IMR-90 (cell line): ENCODE data around the gene ECSCR.

Experiments
- CEBPB ChIP-seq: IDR thresholded peaks from 2 replicates; pipeline ENCODE4 v1.6.1; 2012; ENCODE audit warnings: low read depth, low read length, improper control_type of control experiment
- FOS ChIP-seq: fragments of 150-350 bp; IDR thresholded peaks from 2 replicates; pipeline ENCODE4 v1.6.1; 2016; ENCODE audit warnings: low read depth, low read length
- MAFK ChIP-seq: IDR thresholded peaks from 2 replicates; pipeline ENCODE4 v1.6.1; 2012; ENCODE audit warnings: low read depth, low read length, improper control_type of control experiment
- MXI1 ChIP-seq: IDR thresholded peaks from 2 replicates; pipeline ENCODE4 v1.6.1; 2012; ENCODE audit warnings: low read depth, mild to moderate bottlenecking, low read length, moderate library complexity, borderline replicate concordance
- NFE2L2 ChIP-seq: fragments of 150-350 bp; IDR thresholded peaks from 2 replicates; pipeline ENCODE4 v1.6.1; 2016; ENCODE audit warnings: low read depth, mild to moderate bottlenecking, low read length
- POLR2A ChIP-seq: IDR thresholded peaks from 2 replicates; pipeline ENCODE4 v1.6.1; 2012; ENCODE audit warnings: mild to moderate bottlenecking, low read depth, low read length
- RAD21 ChIP-seq: IDR thresholded peaks from 2 replicates; pipeline ENCODE4 v1.6.1; 2012; ENCODE audit warnings: low read length, improper control_type of control experiment
- RCOR1 ChIP-seq: IDR thresholded peaks from 2 replicates; pipeline ENCODE4 v1.6.1; 2012; ENCODE audit warnings: mild to moderate bottlenecking, low read length, improper control_type of control experiment; ENCODE audit not compliant: insufficient replicate concordance
- RFX5 ChIP-seq: IDR thresholded peaks from 2 replicates; pipeline ENCODE4 v1.8.0; 2012; ENCODE audit warnings: low read depth, mild to moderate bottlenecking, low read length, moderate library complexity
- SMC3 ChIP-seq: fragments of 150-350 bp; IDR thresholded peaks from 2 replicates; pipeline ENCODE4 v1.6.1; 2016; ENCODE audit warnings: low read depth, mild to moderate bottlenecking, antibody characterized with exemption, low read length, moderate library complexity
- TF ChIP-seq, protein P1 (sequence below): conservative IDR thresholded peaks from 2 replicates; pipeline ENCODE4 v1.5.1; 2012; ENCODE audit warnings: mild to moderate bottlenecking, low read depth, low read length, improper control_type of control experiment
- TF ChIP-seq, protein P2 (sequence below): fragments of 150-350 bp; IDR thresholded peaks from 2 replicates; pipeline ENCODE4 v1.6.1; 2017; ENCODE audit warnings: mild to moderate bottlenecking, antibody characterized with exemption, low read length, low read depth
- TF ChIP-seq, protein P3 (sequence below): fragments of 150-350 bp; IDR thresholded peaks from 2 replicates; pipeline ENCODE4 v1.6.1; 2016; ENCODE audit warnings: low read depth, mild to moderate bottlenecking, low read length, moderate library complexity, borderline replicate concordance

DNA sequence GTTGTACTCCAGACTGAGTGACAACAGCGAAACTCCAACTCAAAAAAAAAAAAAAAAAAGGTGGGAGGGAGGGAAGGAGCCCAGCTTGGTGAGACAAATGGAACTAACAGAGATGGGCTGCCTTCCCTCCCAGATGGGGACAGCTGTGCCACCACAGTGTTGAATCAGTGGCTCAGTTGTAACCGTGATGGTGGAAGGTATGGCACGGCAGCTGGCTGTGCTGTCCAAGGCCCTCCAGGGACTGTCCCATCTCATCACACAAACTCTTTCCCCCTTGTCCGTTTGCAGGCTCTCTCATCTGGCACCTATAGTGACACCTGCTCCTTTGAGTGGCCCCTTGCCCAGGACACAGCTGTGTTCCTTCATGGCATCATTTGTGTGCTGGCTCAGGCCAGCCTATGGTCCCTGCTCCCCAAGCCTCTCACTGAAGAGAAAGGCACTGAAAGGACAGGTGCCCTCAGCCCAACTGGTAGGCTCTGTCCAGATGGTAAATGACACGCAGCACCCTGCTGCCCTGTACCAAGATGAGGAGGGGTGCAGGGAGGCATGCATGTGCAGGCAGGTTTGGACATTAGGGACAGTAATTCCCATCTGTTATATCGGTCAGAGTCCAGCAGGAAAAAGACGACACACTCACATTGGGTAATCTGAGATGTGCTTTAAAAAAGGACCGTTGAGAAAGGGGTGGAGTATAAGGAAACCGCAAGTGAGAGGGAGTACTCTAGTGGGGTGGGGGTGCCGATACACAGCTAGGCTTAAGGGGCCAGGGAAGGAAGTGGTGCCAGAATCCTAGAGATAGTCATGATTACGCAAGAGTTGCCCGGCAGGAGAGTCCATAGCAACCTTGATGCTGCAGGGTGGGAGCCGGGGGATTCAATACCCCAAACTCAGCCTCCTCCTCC, 12.6 kb upstream of the ECSCR start:
- TF ChIP-seq RAD21 (no peak), SMC3 (no peak), MXI1 (no peak), POLR2A (no peak), RCOR1 (no peak), NFE2L2 (no peak), MAFK (no peak), RFX5 (no peak), CEBPB (peak; percentile 99), FOS (no peak)
- TF ChIP-seq, protein P1, sequence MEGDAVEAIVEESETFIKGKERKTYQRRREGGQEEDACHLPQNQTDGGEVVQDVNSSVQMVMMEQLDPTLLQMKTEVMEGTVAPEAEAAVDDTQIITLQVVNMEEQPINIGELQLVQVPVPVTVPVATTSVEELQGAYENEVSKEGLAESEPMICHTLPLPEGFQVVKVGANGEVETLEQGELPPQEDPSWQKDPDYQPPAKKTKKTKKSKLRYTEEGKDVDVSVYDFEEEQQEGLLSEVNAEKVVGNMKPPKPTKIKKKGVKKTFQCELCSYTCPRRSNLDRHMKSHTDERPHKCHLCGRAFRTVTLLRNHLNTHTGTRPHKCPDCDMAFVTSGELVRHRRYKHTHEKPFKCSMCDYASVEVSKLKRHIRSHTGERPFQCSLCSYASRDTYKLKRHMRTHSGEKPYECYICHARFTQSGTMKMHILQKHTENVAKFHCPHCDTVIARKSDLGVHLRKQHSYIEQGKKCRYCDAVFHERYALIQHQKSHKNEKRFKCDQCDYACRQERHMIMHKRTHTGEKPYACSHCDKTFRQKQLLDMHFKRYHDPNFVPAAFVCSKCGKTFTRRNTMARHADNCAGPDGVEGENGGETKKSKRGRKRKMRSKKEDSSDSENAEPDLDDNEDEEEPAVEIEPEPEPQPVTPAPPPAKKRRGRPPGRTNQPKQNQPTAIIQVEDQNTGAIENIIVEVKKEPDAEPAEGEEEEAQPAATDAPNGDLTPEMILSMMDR, result no peak
- TF ChIP-seq, protein P2, sequence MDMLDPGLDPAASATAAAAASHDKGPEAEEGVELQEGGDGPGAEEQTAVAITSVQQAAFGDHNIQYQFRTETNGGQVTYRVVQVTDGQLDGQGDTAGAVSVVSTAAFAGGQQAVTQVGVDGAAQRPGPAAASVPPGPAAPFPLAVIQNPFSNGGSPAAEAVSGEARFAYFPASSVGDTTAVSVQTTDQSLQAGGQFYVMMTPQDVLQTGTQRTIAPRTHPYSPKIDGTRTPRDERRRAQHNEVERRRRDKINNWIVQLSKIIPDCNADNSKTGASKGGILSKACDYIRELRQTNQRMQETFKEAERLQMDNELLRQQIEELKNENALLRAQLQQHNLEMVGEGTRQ, result no peak
- TF ChIP-seq, protein P3, sequence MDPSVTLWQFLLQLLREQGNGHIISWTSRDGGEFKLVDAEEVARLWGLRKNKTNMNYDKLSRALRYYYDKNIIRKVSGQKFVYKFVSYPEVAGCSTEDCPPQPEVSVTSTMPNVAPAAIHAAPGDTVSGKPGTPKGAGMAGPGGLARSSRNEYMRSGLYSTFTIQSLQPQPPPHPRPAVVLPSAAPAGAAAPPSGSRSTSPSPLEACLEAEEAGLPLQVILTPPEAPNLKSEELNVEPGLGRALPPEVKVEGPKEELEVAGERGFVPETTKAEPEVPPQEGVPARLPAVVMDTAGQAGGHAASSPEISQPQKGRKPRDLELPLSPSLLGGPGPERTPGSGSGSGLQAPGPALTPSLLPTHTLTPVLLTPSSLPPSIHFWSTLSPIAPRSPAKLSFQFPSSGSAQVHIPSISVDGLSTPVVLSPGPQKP, result no peak
